ENCODE measurements around the gene HPCAL1.

Gene HPCAL1

DNA sequence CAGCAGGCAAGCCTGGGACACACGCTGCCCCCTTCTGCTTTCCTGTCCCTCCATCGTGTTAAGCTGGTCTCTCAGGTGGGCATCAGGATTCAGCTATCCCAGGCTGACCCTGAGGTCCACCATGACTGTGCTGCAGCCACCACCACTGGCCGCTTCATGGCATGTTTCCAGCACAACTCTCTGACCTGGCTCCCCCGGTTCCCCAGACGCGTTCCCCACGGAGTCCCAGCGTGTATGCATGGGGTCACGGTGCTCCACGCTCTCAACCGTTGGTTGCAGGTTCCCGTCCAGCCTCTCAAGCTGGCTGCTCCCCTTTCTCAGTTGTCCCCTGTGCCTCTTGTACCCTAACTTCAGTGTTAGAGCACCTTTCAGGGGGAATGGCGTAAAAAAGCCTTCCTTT lies 20.3 kb downstream of the HPCAL1 start:
- peaks cover 4 to 5% of the 10 kb centered on the region in 2 experiments for H3K4me1 ChIP-seq (ENCODE audit: control insufficient read depth in 1 of 2, insufficient read depth in 2 of 2, low read length in 2 of 2)
- WGBS (ENCODE audit: extremely low coverage, insufficient coverage, insufficient read length) = no CpG with 5 or more reads among the region's 13 CpGs
- no peaks in the 10 kb centered on the region for H3K79me1 ChIP-seq (ENCODE audit: low read length)
- no peak overlapping the region for H3K27ac ChIP-seq (ENCODE audit: low read depth, low read length)
- no peak overlapping the region for H2BK5ac ChIP-seq (ENCODE audit: low read depth, low read length, poor library complexity)
- no peaks in the 10 kb centered on the region for H3K27me3 ChIP-seq (ENCODE audit: insufficient read depth, low read length)
- H3K4ac ChIP-seq (ENCODE audit: low read depth, low read length) = no peak overlapping the region
- no peak overlapping the region for H4K8ac ChIP-seq (ENCODE audit: low read depth, low read length)
- no peak overlapping the region for H2AFZ ChIP-seq (ENCODE audit: insufficient read depth, low read length, poor library complexity)
- H3K9ac ChIP-seq (ENCODE audit: low read length) = no peak overlapping the region
- no peak for DNase-seq
- H4K12ac ChIP-seq (ENCODE audit: low read depth, low read length) = no peak overlapping the region
- no peaks in the 10 kb centered on the region for H3K79me2 ChIP-seq (ENCODE audit: control insufficient read depth, insufficient read depth, low read length, poor library complexity)
- no peak overlapping the region for H3K23ac ChIP-seq (ENCODE audit: low read length)
- peaks cover 2% of the 10 kb centered on the region for H3K9me3 ChIP-seq (ENCODE audit: insufficient read depth, low read depth, low read length)
- H3K14ac ChIP-seq (ENCODE audit: low read length) = no peak overlapping the region
- H3K36me3 ChIP-seq (ENCODE audit: control insufficient read depth in 1 of 2, insufficient read depth in 2 of 2, low read length in 2 of 2) = no peaks in the 10 kb centered on the region
- no peak overlapping the region for H2BK120ac ChIP-seq (ENCODE audit: insufficient read depth, low read length, poor library complexity)
- no peak overlapping the region for H3K4me2 ChIP-seq (ENCODE audit: low read length)
- no peak overlapping the region for H3K18ac ChIP-seq (ENCODE audit: low read length)
- no peak overlapping the region for H2AK5ac ChIP-seq (ENCODE audit: low read length)
- no peak overlapping the region for H3K4me3 ChIP-seq (ENCODE audit: low read depth, low read length)
- no peak overlapping the region for H2BK12ac ChIP-seq (ENCODE audit: low read length)
- H4K91ac ChIP-seq (ENCODE audit: low read depth, low read length) = no peak overlapping the region

DNA sequence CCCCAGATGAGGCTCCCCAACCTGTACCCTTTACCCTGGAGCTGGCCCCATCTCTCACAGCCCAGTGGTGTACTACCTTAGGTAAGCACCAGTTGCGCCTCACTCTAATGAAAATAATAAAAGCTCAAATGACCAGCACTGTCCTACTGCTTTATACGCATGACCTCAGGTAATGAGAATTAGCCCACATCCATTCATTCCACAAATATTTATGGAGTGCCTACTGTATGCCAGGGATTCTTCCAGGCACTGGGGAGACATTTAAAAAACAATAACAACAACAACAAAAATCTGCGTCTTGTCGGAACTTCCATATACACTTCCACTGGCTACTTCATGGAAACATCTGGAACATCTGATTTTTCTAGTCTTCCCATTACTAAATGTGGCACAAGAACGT lies 20.8 kb downstream of the HPCAL1 start:
- Histone ChIP-seq H2AK5ac (ENCODE audit: low read length) (no peak overlapping the region), H3K9me3 (ENCODE audit: insufficient read depth, low read depth, low read length) (peaks cover 2% of the 10 kb centered on the region), H3K27ac (ENCODE audit: low read depth, low read length) (no peak overlapping the region), H3K9ac (ENCODE audit: low read length) (no peak overlapping the region), H3K4me3 (ENCODE audit: low read depth, low read length) (no peak overlapping the region), H2BK5ac (ENCODE audit: low read depth, low read length, poor library complexity) (no peak overlapping the region), H3K27me3 (ENCODE audit: insufficient read depth, low read length) (no peaks in the 10 kb centered on the region), H3K23ac (ENCODE audit: low read length) (no peak overlapping the region), H2AFZ (ENCODE audit: insufficient read depth, low read length, poor library complexity) (no peak overlapping the region), H3K4me2 (ENCODE audit: low read length) (no peak overlapping the region), H4K91ac (ENCODE audit: low read depth, low read length) (no peak overlapping the region), H2BK12ac (ENCODE audit: low read length) (no peak overlapping the region), H4K8ac (ENCODE audit: low read depth, low read length) (no peak overlapping the region), H3K79me2 (ENCODE audit: control insufficient read depth, insufficient read depth, low read length, poor library complexity) (no peaks in the 10 kb centered on the region), H4K12ac (ENCODE audit: low read depth, low read length) (no peak overlapping the region), H2BK120ac (ENCODE audit: insufficient read depth, low read length, poor library complexity) (no peak overlapping the region), H3K36me3 (ENCODE audit: control insufficient read depth in 1 of 2, insufficient read depth in 2 of 2, low read length in 2 of 2) (no peaks in the 10 kb centered on the region), H3K14ac (ENCODE audit: low read length) (no peak overlapping the region), H3K4me1 (ENCODE audit: control insufficient read depth in 1 of 2, insufficient read depth in 2 of 2, low read length in 2 of 2) (peaks cover 4 to 5% of the 10 kb centered on the region in 2 experiments), H3K18ac (ENCODE audit: low read length) (no peak overlapping the region), H3K79me1 (ENCODE audit: low read length) (no peaks in the 10 kb centered on the region), H3K4ac (ENCODE audit: low read depth, low read length) (no peak overlapping the region)
- peak; percentile 27 to 90 for DNase-seq
- WGBS (ENCODE audit: extremely low coverage, insufficient coverage, insufficient read length) = no CpG with 5 or more reads among the region's 5 CpGs

DNA sequence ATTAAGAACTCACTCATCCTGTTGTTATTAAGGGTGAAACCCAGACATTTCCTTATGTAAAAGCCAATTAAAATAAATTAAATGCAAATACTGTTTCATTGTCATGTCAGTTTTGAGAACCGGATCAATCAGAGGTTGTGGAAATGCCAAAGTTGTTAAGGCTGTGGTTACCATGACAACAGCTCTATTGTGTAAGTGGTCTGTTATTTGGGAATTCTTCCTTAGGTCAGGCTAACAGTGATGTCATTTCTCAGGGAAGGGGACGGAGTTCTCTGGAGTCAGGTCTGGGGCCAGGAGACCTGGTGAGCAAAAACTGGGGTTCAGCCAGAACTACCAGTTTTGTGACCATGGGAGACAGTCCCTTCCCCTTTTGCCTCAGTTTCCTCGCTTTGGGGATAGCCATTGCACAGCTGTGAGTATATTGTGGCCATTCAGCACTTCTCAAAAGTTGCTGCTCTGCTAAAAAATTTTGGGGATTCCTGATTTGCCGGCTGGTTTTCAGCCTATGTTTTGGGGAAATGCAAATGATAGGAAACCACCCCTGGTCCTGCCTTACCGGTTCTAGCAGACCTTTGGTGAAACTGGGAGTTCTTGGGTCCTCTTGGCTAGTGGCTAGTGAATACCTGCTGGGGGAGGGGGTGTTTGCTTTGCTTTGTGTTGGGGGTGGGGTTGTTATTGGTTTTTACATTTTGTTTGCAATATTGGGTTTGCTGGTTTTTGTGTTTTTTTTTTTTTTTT lies 21.6 kb downstream of the HPCAL1 start:
- DNase-seq = peak; percentile 55 to 96
- Histone ChIP-seq H4K91ac (ENCODE audit: low read depth, low read length) (no peak overlapping the region), H4K12ac (ENCODE audit: low read depth, low read length) (no peak overlapping the region), H3K4me2 (ENCODE audit: low read length) (peak overlapping the region; percentile 9), H3K4me3 (ENCODE audit: low read depth, low read length) (no peak overlapping the region), H3K79me2 (ENCODE audit: control insufficient read depth, insufficient read depth, low read length, poor library complexity) (no peaks in the 10 kb centered on the region), H2BK120ac (ENCODE audit: insufficient read depth, low read length, poor library complexity) (no peak overlapping the region), H3K27ac (ENCODE audit: low read depth, low read length) (no peak overlapping the region), H2AFZ (ENCODE audit: insufficient read depth, low read length, poor library complexity) (no peak overlapping the region), H3K36me3 (ENCODE audit: control insufficient read depth in 1 of 2, insufficient read depth in 2 of 2, low read length in 2 of 2) (no peaks in the 10 kb centered on the region), H3K18ac (ENCODE audit: low read length) (no peak overlapping the region), H4K8ac (ENCODE audit: low read depth, low read length) (no peak overlapping the region), H2BK5ac (ENCODE audit: low read depth, low read length, poor library complexity) (no peak overlapping the region), H3K4me1 (ENCODE audit: control insufficient read depth in 1 of 2, insufficient read depth in 2 of 2, low read length in 2 of 2) (peaks cover 4 to 6% of the 10 kb centered on the region in 2 experiments), H2AK5ac (ENCODE audit: low read length) (no peak overlapping the region), H3K27me3 (ENCODE audit: insufficient read depth, low read length) (no peaks in the 10 kb centered on the region), H3K79me1 (ENCODE audit: low read length) (no peaks in the 10 kb centered on the region), H2BK12ac (ENCODE audit: low read length) (no peak overlapping the region), H3K9me3 (ENCODE audit: insufficient read depth, low read depth, low read length) (peaks cover 2% of the 10 kb centered on the region), H3K23ac (ENCODE audit: low read length) (no peak overlapping the region), H3K14ac (ENCODE audit: low read length) (no peak overlapping the region), H3K4ac (ENCODE audit: low read depth, low read length) (no peak overlapping the region), H3K9ac (ENCODE audit: low read length) (no peak overlapping the region)
- WGBS (ENCODE audit: extremely low coverage, insufficient coverage, insufficient read length) = no CpG with 5 or more reads among the region's 5 CpGs

DNA sequence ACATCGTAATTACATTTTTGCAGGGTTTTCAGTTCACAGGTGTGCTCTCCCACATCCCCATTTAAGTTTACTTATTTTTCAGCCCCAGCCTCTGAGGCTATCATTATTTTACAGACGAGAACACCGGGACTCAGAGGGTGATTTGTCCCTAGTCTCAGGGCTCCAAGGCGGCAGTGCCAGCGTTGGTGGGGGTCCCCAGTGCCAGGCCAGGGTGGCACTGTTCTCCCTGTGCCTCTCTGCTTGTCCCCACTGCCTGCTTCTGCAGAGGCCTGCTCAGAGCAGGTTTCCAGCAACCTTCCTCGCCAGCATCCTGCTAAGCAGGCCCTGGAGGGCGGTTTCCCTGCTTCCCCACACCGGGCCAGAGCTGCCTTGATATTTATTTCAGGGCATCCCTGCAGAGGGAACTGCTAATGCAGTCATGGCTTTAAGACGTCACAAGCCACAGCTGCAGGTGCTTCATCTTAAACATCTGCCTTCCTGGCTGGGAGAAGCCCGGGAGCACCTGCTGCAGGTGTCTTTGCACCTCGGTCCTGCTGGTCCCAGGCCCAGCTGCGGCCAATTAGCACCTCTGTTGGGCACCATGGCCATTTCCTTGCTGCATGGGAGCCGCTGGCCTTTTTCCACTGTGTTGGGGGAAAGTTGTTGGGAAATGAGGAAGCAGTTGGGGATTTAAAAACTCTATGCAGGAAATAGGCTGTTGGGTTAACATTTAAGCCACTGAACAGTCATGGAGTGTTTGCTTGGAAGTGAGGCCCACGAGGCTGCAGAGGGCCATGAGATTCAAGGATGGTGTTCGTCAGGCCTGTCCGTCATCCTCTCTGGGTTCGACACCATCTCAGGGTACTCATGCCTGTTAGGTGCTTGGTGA lies 22.8 kb downstream of the HPCAL1 start:
- Histone ChIP-seq H3K18ac (ENCODE audit: low read length) (no peak overlapping the region), H3K4me1 (ENCODE audit: control insufficient read depth in 1 of 2, insufficient read depth in 2 of 2, low read length in 2 of 2) (peaks cover 16 to 18% of the 10 kb centered on the region in 2 experiments), H3K4me2 (ENCODE audit: low read length) (no peak overlapping the region), H2BK12ac (ENCODE audit: low read length) (no peak overlapping the region), H4K91ac (ENCODE audit: low read depth, low read length) (no peak overlapping the region), H3K9ac (ENCODE audit: low read length) (no peak overlapping the region), H4K12ac (ENCODE audit: low read depth, low read length) (no peak overlapping the region), H3K4ac (ENCODE audit: low read depth, low read length) (no peak overlapping the region), H3K27me3 (ENCODE audit: insufficient read depth, low read length) (no peaks in the 10 kb centered on the region), H4K8ac (ENCODE audit: low read depth, low read length) (no peak overlapping the region), H2BK5ac (ENCODE audit: low read depth, low read length, poor library complexity) (no peak overlapping the region), H2BK120ac (ENCODE audit: insufficient read depth, low read length, poor library complexity) (no peak overlapping the region), H2AFZ (ENCODE audit: insufficient read depth, low read length, poor library complexity) (no peak overlapping the region), H3K23ac (ENCODE audit: low read length) (no peak overlapping the region), H3K27ac (ENCODE audit: low read depth, low read length) (no peak overlapping the region), H3K9me3 (ENCODE audit: insufficient read depth, low read depth, low read length) (peaks cover 2% of the 10 kb centered on the region), H3K79me1 (ENCODE audit: low read length) (peaks cover 2% of the 10 kb centered on the region), H2AK5ac (ENCODE audit: low read length) (no peak overlapping the region), H3K4me3 (ENCODE audit: low read depth, low read length) (no peak overlapping the region), H3K36me3 (ENCODE audit: control insufficient read depth in 1 of 2, insufficient read depth in 2 of 2, low read length in 2 of 2) (no peaks in the 10 kb centered on the region), H3K14ac (ENCODE audit: low read length) (no peak overlapping the region), H3K79me2 (ENCODE audit: control insufficient read depth, insufficient read depth, low read length, poor library complexity) (no peaks in the 10 kb centered on the region)
- DNase-seq = no peak
- no CpG with 5 or more reads among the region's 17 CpGs for WGBS (ENCODE audit: extremely low coverage, insufficient coverage, insufficient read length)
